GM12878 (cell line): ENCODE data around the gene ABCC3. TPM values are rescaled to one million over a fixed set of nuclear protein-coding genes. Genes with fewer than 3 reads are reported as not detected.

Source experiments
- ATAC-seq: fragments of 200-7000 bp; cut with Tn5 transposase; 3 replicates; pipeline ENCODE4 v1.9.1; 2020; ENCODE audit warnings: mild to moderate bottlenecking, moderate library complexity
- BruUV-seq: library from RNA; stranded (reverse); fragments of 400-500 nt; replicated peaks from 2 replicates; lab custom pipeline; 2021; lab: Mats Ljungman, UMichigan
- CTCF ChIA-PET: fragments of 300-600 bp; sonication (Branson Sonifier 250); formaldehyde crosslinking; extraction: SDS; loops from one replicate; lab custom pipeline; 2021; ENCODE audit warnings: inconsistent platforms; lab: Yijun Ruan, JAX
- POLR2A ChIA-PET: fragments of 350-600 bp; formaldehyde crosslinking; extraction: SDS; loops from one replicate; lab custom pipeline; 2021; ENCODE audit warnings: inconsistent platforms; lab: Charles Lee
- RAD21 ChIA-PET: fragments of 300-600 bp; sonication (Branson Sonifier 250); formaldehyde crosslinking; loops from one replicate; lab custom pipeline; 2023; ENCODE audit warnings: antibody characterized with exemption; ENCODE audit not compliant: unreplicated experiment; lab: Charles Lee
- SMC1A ChIA-PET: fragments of 300-600 bp; sonication (Branson Sonifier 250); formaldehyde crosslinking; loops from one replicate; lab custom pipeline; 2023; ENCODE audit not compliant: unreplicated experiment, uncharacterized antibody; lab: Charles Lee
- DNase-seq: peaks from one replicate; pipeline ENCODE4 v3.0.0-alpha.2; 2011; ENCODE audit warnings: low read depth, low spot score
- FAIRE-seq: peaks from 3 replicates; lab custom pipeline; 2011; peaks lifted over from hg19 to GRCh38; lab: Jason Lieb, UNC
- H2AFZ ChIP-seq: 2 replicates; pipeline ENCODE4 v1.6.0; 2011; ENCODE audit warnings: low read depth, low read length, control low read depth; ENCODE audit not compliant: control insufficient read depth
- H3K27ac ChIP-seq: 2 replicates; pipeline ENCODE4 v1.5.1; 2011; ENCODE audit warnings: control low read depth; ENCODE audit not compliant: control insufficient read depth, insufficient read depth
- H3K27me3 ChIP-seq, 2 experiments: replicated peaks in 1 of 2; 2 replicates each; pipeline versions ENCODE4 v1.6.0 to v1.6.1; 2011; ENCODE audit warnings: low read length in 1 of 2; ENCODE audit not compliant: control insufficient read depth in 2 of 2, insufficient read depth in 2 of 2
- H3K36me3 ChIP-seq, 2 experiments: 2 replicates each; pipeline ENCODE4 v1.5.1; 2011; ENCODE audit warnings: low read length in 1 of 2; ENCODE audit not compliant: control insufficient read depth in 2 of 2, insufficient read depth in 2 of 2
- H3K4me1 ChIP-seq: 2 replicates; pipeline ENCODE4 v1.6.1; 2011; ENCODE audit warnings: mild to moderate bottlenecking, low read length, moderate library complexity, mixed read lengths; ENCODE audit not compliant: control insufficient read depth, insufficient read depth
- H3K4me2 ChIP-seq: 2 replicates; pipeline ENCODE4 v1.6.0; 2011; ENCODE audit warnings: control low read depth; ENCODE audit not compliant: control insufficient read depth, insufficient read depth
- H3K4me3 ChIP-seq: fragments of 200-600 bp; sonication (generic); 2 replicates; pipeline ENCODE4 v1.5.1; 2016
- H3K79me2 ChIP-seq: 2 replicates; pipeline ENCODE4 v1.6.0; 2011; ENCODE audit warnings: low read length; ENCODE audit not compliant: control insufficient read depth, insufficient read depth
- H3K9ac ChIP-seq: 2 replicates; pipeline ENCODE4 v1.8.0; 2011; ENCODE audit warnings: low read length, control low read depth, mixed read lengths; ENCODE audit not compliant: control insufficient read depth, insufficient read depth
- H3K9me3 ChIP-seq: replicated peaks from 3 replicates; pipeline ENCODE4 v1.5.1; 2011; ENCODE audit warnings: mild to moderate bottlenecking, low read length; ENCODE audit not compliant: control insufficient read depth, insufficient read depth
- H4K20me1 ChIP-seq: 2 replicates; pipeline ENCODE4 v1.6.0; 2011; ENCODE audit not compliant: control insufficient read depth, insufficient read depth
- ATF7 ChIP-seq: fragments of 450-650 bp; IDR thresholded peaks from 2 replicates; pipeline ENCODE4 v1.6.1; 2016; ENCODE audit warnings: low read depth, mild to moderate bottlenecking
- BMI1 ChIP-seq: fragments of 450-650 bp; IDR thresholded peaks from 2 replicates; pipeline ENCODE4 v1.6.1; 2016; ENCODE audit warnings: mild to moderate bottlenecking, moderate library complexity, borderline replicate concordance
- SUPT20H ChIP-seq: IDR thresholded peaks from 2 replicates; pipeline ENCODE4 v1.6.1; 2011; ENCODE audit warnings: low read depth, mild to moderate bottlenecking, low read length, moderate library complexity, borderline replicate concordance; ENCODE audit not compliant: control insufficient read depth
- ZSCAN29 ChIP-seq: fragments of 450-650 bp; IDR thresholded peaks from 2 replicates; pipeline ENCODE4 v1.6.1; 2017; ENCODE audit warnings: mild to moderate bottlenecking, moderate library complexity
- WGBS: methylation state at CpG from one replicate; pipeline ENCODE4 v1.1.6; 2016; ENCODE audit warnings: low lambda C conversion rate; ENCODE audit not compliant: insufficient replicate concordance, insufficient coverage; ENCODE audit errors: missing lambda C conversion rate; 5-methylcytosine and 5-hydroxymethylcytosine counted together
- in situ Hi-C: fragments of 300-500 bp; cut with MboI; formaldehyde crosslinking; loops from 9 replicates; pipeline ENCODE4 v1.14.3; 2018; ENCODE audit warnings: mixed read lengths
- intact Hi-C: fragments of 100-400 bp; cut with micrococcal nuclease; formaldehyde crosslinking; loops from one replicate; pipeline ENCODE4 v1.14.2; 2022; ENCODE audit not compliant: unreplicated experiment
- polyA plus RNA-seq, 11 experiments: library from polyadenylated mRNA; depleted of rRNA in 4 of 11; unstranded in 6 of 11; stranded (reverse) in 5 of 11; fragments of >200 nt; fragmentation: Nextera tagmentation in 4 of 11; fragmentation: Illumina TruSeq in 1 of 11; extraction: Ambion mirVana in 4 of 11; extraction: Trizol in 1 of 11; gene quantifications; 1 replicate in 1 of 11; 2 replicates in 10 of 11; pipeline versions ENCODE4 v1.2.1 to v1.2.3, GENCODE V29; 2011 to 2016; ENCODE audit warnings: inconsistent platforms in 2 of 11, missing spikeins in 2 of 11, low read depth in 1 of 11
- total RNA-seq, 4 experiments: library from RNA; depleted of rRNA in 3 of 4; stranded (reverse); fragments of >200 nt in 3 of 4; fragmentation: Illumina TruSeq in 1 of 4; extraction: Trizol in 1 of 4; gene quantifications; 2 replicates each; pipeline versions ENCODE4 v1.2.1 to v1.2.3, GENCODE V29; 2013 to 2021
- TF ChIP-seq, protein P1 (sequence below): fragments of 150-350 bp; IDR thresholded peaks from 2 replicates; pipeline ENCODE4 v1.6.1; 2014; ENCODE audit warnings: mild to moderate bottlenecking, low read depth, low read length

Gene ABCC3
- total and polyA plus RNA-seq, 10 of the 15 experiments (the other 5 are each of a cell fraction or from before 2014, with no cell fraction given) = 0.21 to 2.3 (median 0.71) TPM; not detected in 6

GRCh38 chr17:50635982-50636803, 1.5 kb downstream of the ABCC3 start:
- Histone ChIP-seq H3K4me2 (no peak overlapping the region), H3K36me3 (no peaks in the 10 kb centered on the region), H4K20me1 (no peaks in the 10 kb centered on the region), H3K4me3 (no peak overlapping the region), H3K27me3 (no peaks in the 10 kb centered on the region; a peak in 2 of 4 replicates), H3K79me2 (no peaks in the 10 kb centered on the region; the same call in 1 of the 2 replicates), H3K9me3 (no peaks in the 10 kb centered on the region), H3K4me1 (peaks cover 15% of the 10 kb centered on the region), H3K27ac (no peak overlapping the region), H2AFZ (no peak overlapping the region), H3K9ac (no peak overlapping the region)
- intact Hi-C loops (no loop called here), in situ Hi-C loops (no loop called here)
- POLR2A ChIA-PET = no interaction called here
- no peak for TF ChIP-seq ATF7
- no peak for TF ChIP-seq SUPT20H
- TF ChIP-seq BMI1 = no peak
- TF ChIP-seq ZSCAN29 = no peak
- TF ChIP-seq, protein P1, sequence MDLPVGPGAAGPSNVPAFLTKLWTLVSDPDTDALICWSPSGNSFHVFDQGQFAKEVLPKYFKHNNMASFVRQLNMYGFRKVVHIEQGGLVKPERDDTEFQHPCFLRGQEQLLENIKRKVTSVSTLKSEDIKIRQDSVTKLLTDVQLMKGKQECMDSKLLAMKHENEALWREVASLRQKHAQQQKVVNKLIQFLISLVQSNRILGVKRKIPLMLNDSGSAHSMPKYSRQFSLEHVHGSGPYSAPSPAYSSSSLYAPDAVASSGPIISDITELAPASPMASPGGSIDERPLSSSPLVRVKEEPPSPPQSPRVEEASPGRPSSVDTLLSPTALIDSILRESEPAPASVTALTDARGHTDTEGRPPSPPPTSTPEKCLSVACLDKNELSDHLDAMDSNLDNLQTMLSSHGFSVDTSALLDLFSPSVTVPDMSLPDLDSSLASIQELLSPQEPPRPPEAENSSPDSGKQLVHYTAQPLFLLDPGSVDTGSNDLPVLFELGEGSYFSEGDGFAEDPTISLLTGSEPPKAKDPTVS = no peak
- RAD21 ChIA-PET = interaction anchor here (0.6 to 1.5 kb wide), 5 partner anchors 8 to 69 kb away, joined by 3 to 4 read pairs (median 3); no protein-coding TSS in a partner anchor
- FAIRE-seq (no peak), ATAC-seq (no peak), DNase-seq (no peak)
- SMC1A ChIA-PET = interaction anchor here (1.0 to 3.8 kb wide), 6 partner anchors 9 to 517 kb away, joined by 3 to 17 read pairs (median 3); partner anchors contain the start of gene NME1
- no TSS peak for BruUV-seq
- CTCF ChIA-PET = interaction anchor here (0.6 to 17.1 kb wide), 4 partner anchors 8 to 184 kb away, joined by 3 to 211 read pairs (median 37); no protein-coding TSS in a partner anchor
- WGBS = 63% methylated on average over 9 of the region's 9 CpGs
